ENCODE measurements around the gene TSPAN2.

DNA sequence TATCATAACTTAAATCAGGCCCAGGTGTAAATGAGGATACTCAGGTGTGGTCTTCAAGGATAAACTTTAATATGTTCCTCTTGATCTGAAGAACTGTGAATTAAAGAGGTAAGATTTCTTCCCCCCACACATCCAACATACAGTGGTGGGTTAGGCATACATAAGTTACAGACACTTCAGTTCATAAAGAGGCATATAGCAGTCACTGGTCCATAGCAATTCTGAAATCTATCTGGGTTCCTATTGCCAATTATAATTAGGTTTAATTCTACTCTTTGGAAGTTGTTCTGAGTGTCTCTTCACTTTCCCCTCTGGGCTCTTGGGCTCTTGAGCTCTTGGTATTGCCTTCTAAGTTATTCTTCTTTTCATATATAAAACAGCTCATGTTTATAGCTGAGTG is 32.5 kb upstream of the TSPAN2 start:
- no peak for TF ChIP-seq CHD1 (IDR thresholded peaks at IDR 0.05; ENCODE audit: low read length)
- TF ChIP-seq POLR2AphosphoS5 (IDR thresholded peaks at IDR 0.05; ENCODE audit: control insufficient read depth, insufficient read depth, low read depth, low read length) = no peak
- no peak for TF ChIP-seq IRF2 (CRISPR knock-in tag; IDR thresholded peaks at IDR 0.05)
- no peak for TF ChIP-seq POLR2A (conservative IDR thresholded peaks at IDR 0.05)
- TF ChIP-seq ATF1 (CRISPR knock-in tag; IDR thresholded peaks at IDR 0.05) = no peak
- TF ChIP-seq ATF1 (tag; IDR thresholded peaks at IDR 0.05) = no peak
- TF ChIP-seq KLF6 (CRISPR knock-in tag; IDR thresholded peaks at IDR 0.05; ENCODE audit: borderline replicate concordance) = no peak
- TF ChIP-seq SETDB1 (IDR thresholded peaks at IDR 0.05; ENCODE audit: low read length) = no peak

All from K562 (cell line).